ENCODE data around the gene PPP1R13L.
"Not testable (repeated sequence)": the region's sequence is repeated elsewhere in the genome, so short reads cannot be mapped to it uniquely, and the experiment has no call there.

The PPP1R13L gene

GRCh38 chr19:45432543-45432942 is 27.7 kb upstream of the PPP1R13L start:
- DNase-seq (ENCODE audit: low read depth in 2 of 2) = not testable (repeated sequence)

- DNase-seq (ENCODE audit: low read depth in 2 of 2) = not testable (repeated sequence)
Measured at GRCh38 chr19:45431008-45431407, 26.1 kb upstream of the PPP1R13L start.

GRCh38 chr19:45429896-45430295 is 25.0 kb upstream of the PPP1R13L start:
- not testable (repeated sequence) for DNase-seq (ENCODE audit: low read depth in 2 of 2)

GRCh38 chr19:45428384-45429231 is 23.7 kb upstream of the PPP1R13L start:
- DNase-seq (ENCODE audit: low read depth in 2 of 2) = no peak

- peak in 1 of 2 experiments; percentile 37 for DNase-seq (ENCODE audit: low read depth in 2 of 2)
Measured at GRCh38 chr19:45424191-45425058, 19.6 kb upstream of the PPP1R13L start.

GRCh38 chr19:45423589-45424190 is 18.8 kb upstream of the PPP1R13L start, which contains the start of gene ERCC1:
TSS of gene ERCC1 (minus strand) at chr19:45423917. CDS start at chr19:45423374, 543 bp downstream.
- DNase-seq (ENCODE audit: low read depth in 2 of 2) = peak; percentile 65 to 94

GRCh38 chr19:45423033-45423588 is 18.2 kb upstream of the PPP1R13L start:
- no peak for DNase-seq (ENCODE audit: low read depth in 2 of 2)

GRCh38 chr19:45421947-45422498 is 17.2 kb upstream of the PPP1R13L start:
- DNase-seq (ENCODE audit: low read depth in 2 of 2) = no peak

- DNase-seq (ENCODE audit: low read depth in 2 of 2) = no peak
Measured at GRCh38 chr19:45420871-45421270, 16.0 kb upstream of the PPP1R13L start.

GRCh38 chr19:45420356-45420755 is 15.5 kb upstream of the PPP1R13L start:
- no peak for DNase-seq (ENCODE audit: low read depth in 2 of 2)

GRCh38 chr19:45419895-45420294 is 15.0 kb upstream of the PPP1R13L start:
- DNase-seq (ENCODE audit: low read depth in 2 of 2) = no peak

GRCh38 chr19:45419396-45419795 is 14.5 kb upstream of the PPP1R13L start:
- no peak for DNase-seq (ENCODE audit: low read depth in 2 of 2)

GRCh38 chr19:45418802-45419201 is 13.9 kb upstream of the PPP1R13L start:
- DNase-seq (ENCODE audit: low read depth in 2 of 2) = no peak

- DNase-seq (ENCODE audit: low read depth in 2 of 2) = no peak
Measured at GRCh38 chr19:45417151-45417550, 12.3 kb upstream of the PPP1R13L start.

GRCh38 chr19:45414468-45414867 is 9.6 kb upstream of the PPP1R13L start:
- no peak for DNase-seq (ENCODE audit: low read depth in 2 of 2)

GRCh38 chr19:45413497-45413896 is 8.6 kb upstream of the PPP1R13L start:
- no peak for DNase-seq (ENCODE audit: low read depth in 2 of 2)

- not testable (repeated sequence) for DNase-seq (ENCODE audit: low read depth in 2 of 2)
Measured at GRCh38 chr19:45410330-45410729, 5.5 kb upstream of the PPP1R13L start.

GRCh38 chr19:45409557-45409920 is 4.7 kb upstream of the PPP1R13L start:
- DNase-seq (ENCODE audit: low read depth in 2 of 2) = no peak

GRCh38 chr19:45408830-45409556 is 4.1 kb upstream of the PPP1R13L start:
- no peak for DNase-seq (ENCODE audit: low read depth in 2 of 2)

GRCh38 chr19:45408121-45408520 is 3.3 kb upstream of the PPP1R13L start:
- no peak for DNase-seq (ENCODE audit: low read depth in 2 of 2)

GRCh38 chr19:45407585-45407984 is 2.7 kb upstream of the PPP1R13L start:
- DNase-seq (ENCODE audit: low read depth in 2 of 2) = not testable (repeated sequence)
